T-helper 9 cell (primary cell): ENCODE data around the gene MEF2D.

Experiments used
- DNase-seq: peaks from one replicate; pipeline ENCODE4 v3.0.0-alpha.2; 2020
- total RNA-seq, 2 donors: gene quantifications; one replicate each; lab custom pipeline; 2026; lab: John Stamatoyannopoulos, UW

MEF2D gene
- total RNA-seq, result 51.6 to 148 reads per million in 2 donors

GRCh38 chr1:156500543-156500792 is at the start of gene MEF2D:
MEF2D (minus strand) TSS chr1:156500775; CDS start chr1:156483292, 17,483 bp downstream.
- DNase-seq, result no peak

- no peak for DNase-seq
These were observed 49.8 kb upstream of the MEF2D start for GRCh38 chr1:156550346-156550745.

GRCh38 chr1:156549831-156550230 is 49.3 kb upstream of the MEF2D start:
- no peak for DNase-seq

GRCh38 chr1:156549390-156549789 is 48.8 kb upstream of the MEF2D start:
- no peak for DNase-seq

GRCh38 chr1:156547982-156548381 is 47.4 kb upstream of the MEF2D start:
- no peak for DNase-seq

GRCh38 chr1:156547434-156547833 is 46.9 kb upstream of the MEF2D start:
- no peak for DNase-seq

GRCh38 chr1:156546267-156546666 is 45.7 kb upstream of the MEF2D start:
- no peak for DNase-seq

- no peak for DNase-seq
These were observed 44.1 kb upstream of the MEF2D start for GRCh38 chr1:156544592-156545102.

GRCh38 chr1:156543066-156543465 is 42.5 kb upstream of the MEF2D start:
- no peak for DNase-seq

- DNase-seq, result no peak
These were observed 40.4 kb upstream of the MEF2D start for GRCh38 chr1:156540955-156541354.

GRCh38 chr1:156539818-156540355 is 39.3 kb upstream of the MEF2D start:
- DNase-seq, result no peak

- DNase-seq, result no peak
These were observed 38.3 kb upstream of the MEF2D start for GRCh38 chr1:156538711-156539440.

- no peak for DNase-seq
These were observed 36.5 kb upstream of the MEF2D start for GRCh38 chr1:156537027-156537426.

- no peak for DNase-seq
These were observed 34.0 kb upstream of the MEF2D start for GRCh38 chr1:156534424-156535060.

- DNase-seq, result no peak
These were observed 33.1 kb upstream of the MEF2D start for GRCh38 chr1:156533568-156534220.

- DNase-seq, result no peak
These were observed 31.8 kb upstream of the MEF2D start for GRCh38 chr1:156532374-156532773.

- DNase-seq, result no peak
These were observed 29.4 kb upstream of the MEF2D start for GRCh38 chr1:156530006-156530405.

GRCh38 chr1:156528875-156529425 is 28.4 kb upstream of the MEF2D start:
- no peak for DNase-seq

- DNase-seq, result no peak
These were observed 27.7 kb upstream of the MEF2D start for GRCh38 chr1:156528231-156528630.

- DNase-seq, result no peak
These were observed 27.0 kb upstream of the MEF2D start for GRCh38 chr1:156527584-156527983.

GRCh38 chr1:156525856-156526489 is 25.4 kb upstream of the MEF2D start:
- DNase-seq, result no peak

- DNase-seq, result no peak
These were observed 24.5 kb upstream of the MEF2D start for GRCh38 chr1:156525071-156525501.

GRCh38 chr1:156524481-156524869 is 23.9 kb upstream of the MEF2D start:
- no peak for DNase-seq
